ENCODE data around the gene SKI.

The SKI gene

DNA sequence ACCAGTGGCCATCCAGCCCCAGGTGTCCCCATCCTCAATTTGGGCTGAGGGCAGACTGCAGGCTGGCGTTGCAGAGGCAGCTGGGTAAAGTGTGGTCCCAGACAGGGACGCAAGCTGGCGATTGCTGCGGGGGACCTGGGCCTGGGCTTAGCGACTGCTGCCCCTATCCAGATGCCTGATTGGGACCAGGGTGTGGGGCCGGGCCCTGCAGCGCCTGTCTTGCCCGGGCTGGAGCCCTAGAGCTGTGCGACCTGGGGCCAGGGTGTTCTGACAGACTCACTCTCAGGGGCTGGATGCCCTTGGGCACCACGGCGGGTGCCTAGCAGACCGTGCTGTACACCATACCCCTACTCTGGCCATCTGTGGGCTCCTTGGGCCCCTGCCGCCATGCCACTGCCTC is 17.3 kb upstream of the SKI start:
- no peak for DNase-seq

DNA sequence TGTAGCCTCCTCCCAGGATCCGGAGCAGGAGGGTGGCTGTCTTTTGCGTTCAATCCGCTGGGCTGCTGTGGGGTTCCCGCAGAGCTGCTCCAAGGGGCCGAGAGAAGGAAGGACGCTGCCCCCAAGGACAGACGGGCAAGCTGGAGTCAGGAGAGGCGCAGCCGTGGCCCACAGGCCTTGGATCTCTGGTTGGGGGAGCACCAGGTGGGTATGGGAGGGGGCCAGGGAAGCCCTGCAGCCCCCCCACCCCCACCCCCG is 15.9 kb upstream of the SKI start:
- peak; percentile 67 for DNase-seq

GRCh38 chr1:2212532-2213491 is 15.3 kb upstream of the SKI start:
- DNase-seq = peak; percentile 81

GRCh38 chr1:2213576-2214505 is 14.3 kb upstream of the SKI start:
- DNase-seq = no peak

- no peak for DNase-seq
These were observed 13.4 kb upstream of the SKI start for GRCh38 chr1:2214541-2215241.

DNA sequence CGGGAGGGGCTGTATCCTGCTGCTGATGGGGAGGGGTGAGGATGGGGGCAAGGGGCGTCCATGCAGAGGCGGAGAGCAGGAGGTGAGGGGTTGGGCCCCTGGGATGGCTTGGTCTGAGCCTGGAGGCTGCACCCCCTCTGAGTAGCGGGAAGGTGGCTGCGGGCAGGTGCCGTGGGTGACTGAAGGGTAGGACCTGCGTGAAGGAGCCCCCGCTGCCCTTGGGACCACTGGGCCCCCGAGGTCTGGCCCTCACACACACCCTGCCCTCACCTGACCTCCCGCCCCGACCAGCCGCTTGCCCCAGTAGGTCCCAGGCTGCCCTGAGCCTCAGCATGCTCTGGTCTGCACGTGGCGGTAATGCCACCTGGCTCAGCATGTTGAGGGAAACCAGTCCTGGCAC is 12.8 kb upstream of the SKI start:
- DNase-seq = no peak

GRCh38 chr1:2215909-2216766 is 12.0 kb upstream of the SKI start:
- no peak for DNase-seq

DNA sequence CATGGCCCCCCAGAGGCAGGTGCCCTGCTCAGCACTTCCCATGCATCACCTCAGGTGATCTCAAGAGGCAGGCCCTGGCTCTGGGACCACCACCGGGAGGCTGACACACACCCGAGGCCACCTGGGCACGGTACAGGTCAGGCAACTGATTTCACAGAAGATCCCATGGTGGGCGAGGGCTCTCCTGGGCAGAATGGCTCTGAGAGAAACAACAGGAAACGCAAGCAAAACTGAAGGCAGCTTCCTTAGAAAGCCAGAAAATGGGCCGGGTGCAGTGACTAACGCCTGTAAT is 11.4 kb upstream of the SKI start:
- no peak for DNase-seq

DNA sequence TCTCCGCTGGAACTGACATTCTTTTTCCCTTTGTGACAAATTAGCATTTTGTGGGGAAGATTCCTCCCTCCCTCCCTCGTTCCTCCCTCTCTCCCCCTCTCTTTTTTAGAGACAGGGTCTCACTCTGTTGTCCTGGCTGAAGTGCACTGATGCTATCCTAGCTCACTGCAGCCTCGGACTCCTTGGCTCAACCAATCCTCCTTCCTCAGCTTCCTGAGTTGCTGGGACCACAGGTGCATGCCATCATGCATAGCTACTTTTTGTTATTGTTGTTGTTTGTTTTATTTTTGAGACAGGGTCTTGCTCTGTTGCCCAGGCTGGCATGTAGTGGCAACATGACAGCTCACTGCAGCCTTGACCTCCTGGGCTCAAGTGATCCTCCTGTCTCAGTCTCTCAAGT is 6.8 kb upstream of the SKI start:
- no peak for DNase-seq

DNA sequence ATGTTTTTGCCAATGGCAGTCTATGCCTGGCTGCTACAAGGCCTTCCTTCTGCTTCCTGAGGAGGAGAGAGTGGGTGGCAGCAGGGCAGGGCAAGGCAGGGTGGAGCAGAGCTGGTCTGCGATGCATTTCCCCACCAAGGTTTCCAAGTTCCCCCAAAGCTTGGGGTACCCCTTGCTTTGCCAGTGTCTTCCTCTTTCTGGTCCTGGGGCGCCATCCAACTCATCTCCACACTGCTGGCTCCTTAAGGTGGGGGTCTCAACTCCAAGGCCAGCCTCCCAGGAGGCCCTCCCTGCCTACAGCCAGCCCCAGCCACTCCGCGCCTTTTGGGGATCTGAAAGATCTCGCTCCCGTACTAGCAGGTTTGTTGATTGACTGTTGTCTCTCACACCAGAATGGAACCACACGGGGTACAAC is 3.9 kb upstream of the SKI start:
- DNase-seq = no peak

- no peak for DNase-seq
These were observed 3.3 kb upstream of the SKI start for GRCh38 chr1:2224631-2225428.

DNA sequence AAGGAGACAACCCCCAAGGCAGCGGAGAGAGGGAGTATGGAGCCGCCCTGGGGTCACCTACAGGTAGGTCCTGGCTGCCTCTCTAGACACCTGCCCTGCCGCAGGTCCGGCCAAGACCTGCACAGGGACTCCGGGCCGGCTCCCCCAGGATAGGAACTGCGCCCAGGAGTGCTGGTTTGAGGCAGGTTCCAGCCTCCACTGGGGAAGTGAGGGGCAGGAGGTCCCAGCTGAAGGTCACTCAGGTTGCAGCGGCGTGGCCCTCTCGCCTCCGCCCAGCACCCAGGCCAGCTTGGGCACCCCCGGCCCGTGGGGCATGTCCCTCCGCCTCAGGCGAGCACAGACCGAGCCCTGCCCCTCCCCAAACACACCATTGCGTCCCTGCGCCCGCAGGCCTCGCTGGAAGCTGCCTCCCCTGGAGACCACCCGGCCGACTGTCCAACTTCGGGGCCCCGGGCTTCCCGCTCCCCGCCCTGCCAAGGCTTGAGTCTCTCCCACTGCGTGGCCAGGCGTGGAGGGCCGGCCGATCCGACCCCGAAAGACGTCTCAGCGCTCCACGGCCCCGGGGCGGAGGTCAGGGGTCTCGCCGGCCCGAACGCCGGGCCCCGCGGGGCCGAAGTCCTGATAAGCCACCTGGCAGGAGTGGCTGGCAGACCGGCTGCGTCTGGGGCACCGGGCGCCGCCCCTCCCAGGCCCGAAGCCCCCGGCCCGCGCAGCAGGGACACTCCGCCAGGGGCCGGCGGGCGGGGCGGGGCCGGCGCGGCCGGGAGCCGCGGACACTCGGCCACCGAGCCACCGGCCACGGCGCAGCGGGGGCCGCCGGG is 1.4 kb upstream of the SKI start:
- no peak for DNase-seq

DNA sequence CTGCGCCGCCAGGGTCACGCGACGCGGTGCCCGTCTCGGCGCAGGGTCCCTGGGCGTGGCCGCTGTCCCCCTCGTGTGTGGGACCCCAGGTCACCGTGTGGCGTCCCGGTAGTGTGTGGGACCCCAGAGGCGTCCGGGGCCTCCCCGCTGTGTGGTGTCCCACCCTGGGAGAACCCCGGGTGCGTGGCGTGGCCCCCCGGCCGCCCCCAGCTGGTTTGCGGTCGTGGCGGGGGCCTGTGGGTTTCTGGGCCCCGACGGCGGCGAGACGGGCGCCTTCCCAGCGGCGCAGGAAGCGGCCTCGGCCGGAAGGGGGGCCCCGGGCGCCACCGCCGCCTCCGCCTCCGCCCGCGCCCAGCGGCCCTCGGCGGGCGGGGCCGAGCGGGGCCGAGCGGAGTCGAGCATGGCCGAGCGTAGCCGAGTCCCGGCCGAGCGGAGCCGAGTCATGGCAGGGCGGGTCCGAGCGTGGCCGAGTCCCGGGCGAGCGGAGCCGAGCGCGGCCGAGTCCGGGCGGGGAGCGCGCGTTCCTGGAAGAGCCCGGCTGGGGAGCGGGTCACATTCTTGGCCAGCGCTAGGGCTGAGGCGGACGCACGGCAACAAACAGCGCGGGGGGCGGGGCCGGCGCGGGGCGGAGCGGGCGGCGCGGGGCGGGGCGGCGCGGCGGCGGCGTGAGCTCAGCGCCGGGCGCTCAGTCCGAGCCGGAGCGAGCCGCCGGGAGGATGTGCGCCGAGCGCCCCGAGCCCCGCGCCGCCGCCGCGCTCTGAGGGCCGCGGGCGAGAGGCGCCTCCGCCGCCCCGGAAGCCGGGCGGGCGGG is 568 bp upstream of the SKI start:
- peak; percentile 97 for DNase-seq

- DNase-seq = peak; percentile 24
These were observed 546 bp downstream of the SKI start for GRCh38 chr1:2228694-2229036.

DNA sequence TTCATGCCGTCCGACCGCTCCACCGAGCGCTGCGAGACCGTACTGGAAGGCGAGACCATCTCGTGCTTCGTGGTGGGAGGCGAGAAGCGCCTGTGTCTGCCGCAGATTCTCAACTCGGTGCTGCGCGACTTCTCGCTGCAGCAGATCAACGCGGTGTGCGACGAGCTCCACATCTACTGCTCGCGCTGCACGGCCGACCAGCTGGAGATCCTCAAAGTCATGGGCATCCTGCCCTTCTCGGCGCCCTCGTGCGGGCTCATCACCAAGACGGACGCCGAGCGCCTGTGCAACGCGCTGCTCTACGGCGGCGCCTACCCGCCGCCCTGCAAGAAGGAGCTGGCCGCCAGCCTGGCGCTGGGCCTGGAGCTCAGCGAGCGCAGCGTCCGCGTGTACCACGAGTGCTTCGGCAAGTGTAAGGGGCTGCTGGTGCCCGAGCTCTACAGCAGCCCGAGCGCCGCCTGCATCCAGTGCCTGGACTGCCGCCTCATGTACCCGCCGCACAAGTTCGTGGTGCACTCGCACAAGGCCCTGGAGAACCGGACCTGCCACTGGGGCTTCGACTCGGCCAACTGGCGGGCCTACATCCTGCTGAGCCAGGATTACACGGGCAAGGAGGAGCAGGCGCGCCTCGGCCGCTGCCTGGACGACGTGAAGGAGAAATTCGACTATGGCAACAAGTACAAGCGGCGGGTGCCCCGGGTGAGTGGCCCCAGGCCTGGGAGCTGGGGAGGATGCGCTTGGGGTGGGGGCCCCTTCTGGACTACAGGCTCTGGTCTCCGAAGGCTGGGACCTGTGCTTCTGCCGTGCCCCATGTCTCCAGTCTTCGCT is 1.1 kb downstream of the SKI start:
- DNase-seq = peak; percentile 53

- DNase-seq = no peak
These were observed 2.0 kb downstream of the SKI start for GRCh38 chr1:2229911-2230731.

- no peak for DNase-seq
These were observed 2.8 kb downstream of the SKI start for GRCh38 chr1:2230781-2231531.
